Caco-2 (cell line): ENCODE data around the gene PCDHGB3. TPM values are rescaled to one million over a fixed set of nuclear protein-coding genes. Genes with fewer than 3 reads are reported as not detected.

Experiments
- BruUV-seq: library from RNA; stranded (reverse); fragments of 400-500 nt; replicated peaks from 2 replicates; lab custom pipeline; 2021; lab: Mats Ljungman, UMichigan
- CTCF ChIA-PET: fragments of 300-600 bp; sonication (Branson Sonifier 250); formaldehyde crosslinking; loops from one replicate; lab custom pipeline; 2022; ENCODE audit warnings: antibody characterized with exemption; lab: Charles Lee
- POLR2A ChIA-PET: fragments of 300-600 bp; sonication (Branson Sonifier 250); formaldehyde crosslinking; loops from one replicate; lab custom pipeline; 2022; ENCODE audit warnings: antibody characterized with exemption; lab: Charles Lee
- DNase-seq, 2 experiments: peaks; one replicate each; pipeline versions ENCODE4 v3.0.0 to v3.0.0-alpha.2; 2020 to 2022
- H3K27me3 ChIP-seq: replicated peaks from 2 replicates; pipeline ENCODE4 v1.6.0; 2011; ENCODE audit warnings: low read length; ENCODE audit not compliant: control insufficient read depth, insufficient read depth
- H3K36me3 ChIP-seq: 2 replicates; pipeline ENCODE4 v1.5.1; 2011; ENCODE audit warnings: low read length; ENCODE audit not compliant: control insufficient read depth, insufficient read depth
- H3K4me1 ChIP-seq: fragments of 250-450 bp; sonication (Bioruptor Pico); 2 replicates; pipeline ENCODE4 v1.5.1; 2020; ENCODE audit warnings: mild to moderate bottlenecking
- H3K4me3 ChIP-seq: 2 replicates; pipeline ENCODE4 v1.5.1; 2011; ENCODE audit warnings: low read depth, mild to moderate bottlenecking, control low read depth, low read length
- H3K9me3 ChIP-seq: fragments of 250-450 bp; sonication (Bioruptor Pico); 2 replicates; pipeline ENCODE4 v1.5.1; 2020; ENCODE audit warnings: mild to moderate bottlenecking, moderate library complexity
- H3K27ac Mint-ChIP-seq: one replicate; pipeline ENCODE4 v1.8.0; 2022; ENCODE audit warnings: mixed read lengths; ENCODE audit not compliant: unreplicated experiment
- H3K27me3 Mint-ChIP-seq: one replicate; pipeline ENCODE4 v1.8.0; 2022; ENCODE audit warnings: mixed read lengths; ENCODE audit not compliant: insufficient read depth, unreplicated experiment
- H3K36me3 Mint-ChIP-seq: one replicate; pipeline ENCODE4 v1.8.0; 2022; ENCODE audit warnings: mild to moderate bottlenecking, mixed read lengths; ENCODE audit not compliant: insufficient read depth, unreplicated experiment
- H3K4me1 Mint-ChIP-seq: one replicate; pipeline ENCODE4 v1.8.0; 2022; ENCODE audit warnings: low read depth, mixed read lengths; ENCODE audit not compliant: unreplicated experiment
- H3K4me3 Mint-ChIP-seq: one replicate; pipeline ENCODE4 v1.8.0; 2022; ENCODE audit warnings: mild to moderate bottlenecking, moderate library complexity, mixed read lengths; ENCODE audit not compliant: unreplicated experiment
- H3K9me3 Mint-ChIP-seq: one replicate; pipeline ENCODE4 v1.8.0; 2022; ENCODE audit warnings: mixed read lengths; ENCODE audit not compliant: unreplicated experiment
- CTCF ChIP-seq, 2 experiments: fragments of 200-600 bp in 1 of 2; IDR thresholded peaks; 1 replicate in 1 of 2; 2 replicates in 1 of 2; pipeline versions ENCODE4 v1.5.1 to v1.8.0; 2011 to 2022; ENCODE audit warnings: antibody characterized with exemption in 1 of 2, control low read depth in 1 of 2, inconsistent platforms in 1 of 2, low read depth in 1 of 2, low read length in 1 of 2, mild to moderate bottlenecking in 1 of 2, moderate library complexity in 1 of 2; ENCODE audit not compliant: insufficient read depth in 1 of 2, severe bottlenecking in 1 of 2, unreplicated experiment in 1 of 2
- intact Hi-C: fragments of 100-400 bp; cut with micrococcal nuclease; formaldehyde crosslinking; loops from one replicate; pipeline ENCODE4 v1.10.0; 2022; ENCODE audit not compliant: unreplicated experiment
- total RNA-seq: library from RNA; stranded (reverse); gene quantifications from 2 replicates; pipeline ENCODE4 v1.2.3, GENCODE V29; 2022

PCDHGB3 gene
- total RNA-seq, 1 experiment from 2014 or later, result 0.54 TPM

- H3K36me3 Mint-ChIP-seq, result peaks cover 27% of the 10 kb centered on the region
- no TSS peak for BruUV-seq
- H3K27me3 Mint-ChIP-seq, result no peaks in the 10 kb centered on the region
- ChIA-PET CTCF (no interaction called here), POLR2A (interaction anchor here (0.6 kb wide), 1 partner anchor 101 kb away, joined by 4 read pairs; no protein-coding TSS in a partner anchor)
- Histone ChIP-seq H3K4me3 (no peak within 1 kb of the TSS), H3K4me1 (no peaks in the 10 kb centered on the region), H3K36me3 (no peaks in the 10 kb centered on the region), H3K9me3 (peaks cover 16% of the 10 kb centered on the region; the same call in 1 of the 2 replicates), H3K27me3 (no peaks in the 10 kb centered on the region)
- no peaks in the 10 kb centered on the region for H3K4me1 Mint-ChIP-seq
- H3K9me3 Mint-ChIP-seq, result peaks cover 14% of the 10 kb centered on the region
- intact Hi-C loops, result no loop called here
- no peak for TF ChIP-seq CTCF (IDR thresholded peaks at IDR 0.05; ENCODE audit: insufficient read depth in 1 of 2, low read depth in 1 of 2, low read length in 1 of 2, severe bottlenecking in 1 of 2, unreplicated experiment in 1 of 2)
- DNase-seq, result no peak
- no peak within 1 kb of the TSS for H3K27ac Mint-ChIP-seq
- no peak within 1 kb of the TSS for H3K4me3 Mint-ChIP-seq
Measured at GRCh38 chr5:141420855-141421488, 50.9 kb downstream of the PCDHGB3 start, which contains the start of gene PCDHGA11. Gene PCDHGA11, plus strand, starts transcription at chr5:141421051. Its CDS starts 177 bp downstream, at chr5:141421228.

GRCh38 chr5:141421489-141421855, 51.4 kb downstream of the PCDHGB3 start:
- peaks cover 14% of the 10 kb centered on the region for H3K9me3 Mint-ChIP-seq
- no TSS peak for BruUV-seq
- CTCF ChIA-PET, result no interaction called here

More at GRCh38 chr5:141421489-141421855, 51.4 kb downstream of the PCDHGB3 start:
- Histone ChIP-seq H3K36me3 (no peaks in the 10 kb centered on the region), H3K4me1 (no peaks in the 10 kb centered on the region), H3K9me3 (peaks cover 14% of the 10 kb centered on the region; the same call in 1 of the 2 replicates), H3K4me3 (no peak overlapping the region), H3K27me3 (no peaks in the 10 kb centered on the region)
- no peak overlapping the region for H3K27ac Mint-ChIP-seq
- no peak for DNase-seq
- POLR2A ChIA-PET, result interaction anchor here (0.6 kb wide), 1 partner anchor 101 kb away, joined by 4 read pairs; no protein-coding TSS in a partner anchor
- TF ChIP-seq CTCF (IDR thresholded peaks at IDR 0.05; ENCODE audit: insufficient read depth in 1 of 2, low read depth in 1 of 2, low read length in 1 of 2, severe bottlenecking in 1 of 2, unreplicated experiment in 1 of 2), result no peak
- no peaks in the 10 kb centered on the region for H3K27me3 Mint-ChIP-seq
- H3K4me3 Mint-ChIP-seq, result no peak overlapping the region
- H3K36me3 Mint-ChIP-seq, result peaks cover 27% of the 10 kb centered on the region
- no peaks in the 10 kb centered on the region for H3K4me1 Mint-ChIP-seq
- intact Hi-C loops, result no loop called here

Other genes starting within 250 kb of the PCDHGB3 start
- not detected in 2 replicates for gene PCDHB4, start 248.4 kb upstream of the PCDHGB3 start, total RNA-seq
- gene PCDHB5, start 235.0 kb upstream of the PCDHGB3 start, total RNA-seq, result not detected in 2 replicates
- gene PCDHB6, start 220.2 kb upstream of the PCDHGB3 start, total RNA-seq, result not detected in 2 replicates
- not detected in 2 replicates for gene PCDHB7, start 197.6 kb upstream of the PCDHGB3 start, total RNA-seq
- not detected in 2 replicates for gene PCDHB8, start 192.5 kb upstream of the PCDHGB3 start, total RNA-seq
- gene PCDHB16, start 187.9 kb upstream of the PCDHGB3 start, total RNA-seq, result 0.07 TPM in 1 of 2 replicates, not detected in the other
- not detected in 2 replicates for gene PCDHB9, start 183.1 kb upstream of the PCDHGB3 start, total RNA-seq
- 0.09 TPM in 1 of 2 replicates, not detected in the other for gene PCDHB10, start 177.9 kb upstream of the PCDHGB3 start, total RNA-seq
- gene PCDHB11, start 170.6 kb upstream of the PCDHGB3 start, total RNA-seq, result 0.12 TPM in 1 of 2 replicates, not detected in the other
- 0.12 TPM in 1 of 2 replicates, not detected in the other for gene PCDHB12, start 161.5 kb upstream of the PCDHGB3 start, total RNA-seq
- 0.12 TPM in 1 of 2 replicates, not detected in the other for gene PCDHB13, start 156.3 kb upstream of the PCDHGB3 start, total RNA-seq
- 0.41 and 0.44 TPM in 2 replicates for gene PCDHB14, start 146.9 kb upstream of the PCDHGB3 start, total RNA-seq
- gene PCDHB15, start 124.8 kb upstream of the PCDHGB3 start, total RNA-seq, result 0.21 TPM in 1 of 2 replicates, not detected in the other
- 0.64 and 0.67 TPM in 2 replicates for gene SLC25A2, start 66.2 kb upstream of the PCDHGB3 start, total RNA-seq
- gene TAF7, start 49.5 kb upstream of the PCDHGB3 start, total RNA-seq, result 77.2 and 78.7 TPM in 2 replicates
- 0.64 and 1.1 TPM in 2 replicates for gene PCDHGA1, start 39.7 kb upstream of the PCDHGB3 start, total RNA-seq
- 0.20 and 0.23 TPM in 2 replicates for gene PCDHGA2, start 31.5 kb upstream of the PCDHGB3 start, total RNA-seq
- 0.11 TPM in 1 of 2 replicates, not detected in the other for gene PCDHGA3, start 26.4 kb upstream of the PCDHGB3 start, total RNA-seq
- gene PCDHGB1, start 20.1 kb upstream of the PCDHGB3 start, total RNA-seq, result 0.60 and 0.66 TPM in 2 replicates
- gene PCDHGA4, start 15.2 kb upstream of the PCDHGB3 start, total RNA-seq, result 0.49 and 0.54 TPM in 2 replicates
- 1.00 and 1.3 TPM in 2 replicates for gene PCDHGB2, start 10.2 kb upstream of the PCDHGB3 start, total RNA-seq
- gene PCDHGA5, start 6.1 kb upstream of the PCDHGB3 start, total RNA-seq, result 0.57 and 0.72 TPM in 2 replicates
- gene PCDHGA6, start 3.6 kb downstream of the PCDHGB3 start, total RNA-seq, result 0.49 and 0.79 TPM in 2 replicates
- 0.09 and 0.43 TPM in 2 replicates for gene PCDHGA7, start 12.5 kb downstream of the PCDHGB3 start, total RNA-seq
- 0.12 and 0.14 TPM in 2 replicates for gene PCDHGB4, start 17.5 kb downstream of the PCDHGB3 start, total RNA-seq
- gene PCDHGA8, start 22.4 kb downstream of the PCDHGB3 start, total RNA-seq, result 0.14 and 0.18 TPM in 2 replicates
- gene PCDHGB5, start 27.7 kb downstream of the PCDHGB3 start, total RNA-seq, result 13.2 and 13.4 TPM in 2 replicates
- 2.8 and 4.4 TPM in 2 replicates for gene PCDHGA9, start 32.5 kb downstream of the PCDHGB3 start, total RNA-seq
- 2.5 and 2.8 TPM in 2 replicates for gene PCDHGB6, start 37.8 kb downstream of the PCDHGB3 start, total RNA-seq
- 2.9 and 3.6 TPM in 2 replicates for gene PCDHGA10, start 42.7 kb downstream of the PCDHGB3 start, total RNA-seq
- gene PCDHGB7, start 47.4 kb downstream of the PCDHGB3 start, total RNA-seq, result 2.3 and 2.4 TPM in 2 replicates
- 1.2 and 1.9 TPM in 2 replicates for gene PCDHGA11, start 50.8 kb downstream of the PCDHGB3 start, total RNA-seq
- 0.52 and 1.0 TPM in 2 replicates for gene PCDHGA12, start 60.3 kb downstream of the PCDHGB3 start, total RNA-seq
- gene PCDHGC3, start 105.7 kb downstream of the PCDHGB3 start, total RNA-seq, result 1.3 and 2.9 TPM in 2 replicates
- gene PCDHGC4, start 114.8 kb downstream of the PCDHGB3 start, total RNA-seq, result 0.28 and 0.39 TPM in 2 replicates
- 0.21 and 0.25 TPM in 2 replicates for gene PCDHGC5, start 118.8 kb downstream of the PCDHGB3 start, total RNA-seq
- gene DIAPH1, start 248.8 kb downstream of the PCDHGB3 start, total RNA-seq, result 161 and 167 TPM in 2 replicates